Right kidney (tissue), 9 donors: Measurements from ENCODE around the gene OR4D1.
"Not testable (repeated sequence)": the region's sequence is repeated elsewhere in the genome, so short reads cannot be mapped to it uniquely, and the experiment has no call there.

Source experiments
- DNase-seq: peaks from one replicate; pipeline ENCODE4 v3.0.0-alpha.2; 2016
- long read RNA-seq, 8 donors: transcript quantifications; one replicate each; lab custom pipeline, GENCODE V29; 2026

The OR4D1 gene
- long read RNA-seq, donor 1, result 0 reads
- long read RNA-seq, donor 2, result 0 reads
- long read RNA-seq, donor 3, result 0 reads
- long read RNA-seq, donor 4, result 0 reads
- long read RNA-seq, donor 5, result 0 reads
- long read RNA-seq, donor 6, result 0 reads
- long read RNA-seq, donor 7, result 0 reads
- long read RNA-seq, donor 8, result 0 reads

GRCh38 chr17:58147930-58148434 lies at the start of gene OR4D1:
Gene OR4D1 (plus strand): TSS chr17:58148384. CDS start chr17:58155154, 6,770 bp downstream.
- DNase-seq, result no peak

GRCh38 chr17:58100506-58100905 lies 47.7 kb upstream of the OR4D1 start:
- no peak for DNase-seq

GRCh38 chr17:58101898-58102297 lies 46.3 kb upstream of the OR4D1 start:
- not testable (repeated sequence) for DNase-seq

GRCh38 chr17:58105093-58105492 lies 43.1 kb upstream of the OR4D1 start:
- DNase-seq, result no peak

- no peak for DNase-seq
Measured at GRCh38 chr17:58107306-58107705, 40.9 kb upstream of the OR4D1 start.

- DNase-seq, result no peak
Measured at GRCh38 chr17:58109197-58109596, 39.0 kb upstream of the OR4D1 start.

- DNase-seq, result no peak
Measured at GRCh38 chr17:58110012-58110411, 38.2 kb upstream of the OR4D1 start.

GRCh38 chr17:58111676-58112075 lies 36.5 kb upstream of the OR4D1 start:
- DNase-seq, result no peak

GRCh38 chr17:58112970-58113631 lies 35.1 kb upstream of the OR4D1 start:
- peak; percentile 40 for DNase-seq

GRCh38 chr17:58113947-58114346 lies 34.2 kb upstream of the OR4D1 start:
- no peak for DNase-seq

GRCh38 chr17:58117382-58117781 lies 30.8 kb upstream of the OR4D1 start:
- DNase-seq, result no peak

- DNase-seq, result no peak
Measured at GRCh38 chr17:58119491-58119890, 28.7 kb upstream of the OR4D1 start.

GRCh38 chr17:58120195-58120822 lies 27.9 kb upstream of the OR4D1 start:
- peak; percentile 23 for DNase-seq

- no peak for DNase-seq
Measured at GRCh38 chr17:58121925-58122324, 26.3 kb upstream of the OR4D1 start.

GRCh38 chr17:58127846-58128245 lies 20.3 kb upstream of the OR4D1 start:
- DNase-seq, result no peak

GRCh38 chr17:58132697-58133096 lies 15.5 kb upstream of the OR4D1 start:
- DNase-seq, result not testable (repeated sequence)

GRCh38 chr17:58136669-58137279 lies 11.4 kb upstream of the OR4D1 start:
- no peak for DNase-seq

GRCh38 chr17:58141505-58141904 lies 6.7 kb upstream of the OR4D1 start:
- DNase-seq, result no peak

GRCh38 chr17:58143335-58143734 lies 4.8 kb upstream of the OR4D1 start:
- not testable (repeated sequence) for DNase-seq

GRCh38 chr17:58144801-58145200 lies 3.4 kb upstream of the OR4D1 start:
- DNase-seq, result no peak

- DNase-seq, result no peak
Measured at GRCh38 chr17:58148609-58149008, 425 bp downstream of the OR4D1 start.

- DNase-seq, result no peak
Measured at GRCh38 chr17:58150394-58150793, 2.2 kb downstream of the OR4D1 start.

- DNase-seq, result no peak
Measured at GRCh38 chr17:58153046-58153445, 4.9 kb downstream of the OR4D1 start.
